Ecto neural progenitor cell (in vitro differentiated cells): ENCODE data around the gene MYLK.

Source experiments
- DNase-seq: peaks from one replicate; pipeline ENCODE4 v3.0.0-alpha.2; 2018; ENCODE audit warnings: low spot score

The MYLK gene

GRCh38 chr3:123641505-123641904, 242.6 kb downstream of the MYLK start:
- no peak for DNase-seq

DNA sequence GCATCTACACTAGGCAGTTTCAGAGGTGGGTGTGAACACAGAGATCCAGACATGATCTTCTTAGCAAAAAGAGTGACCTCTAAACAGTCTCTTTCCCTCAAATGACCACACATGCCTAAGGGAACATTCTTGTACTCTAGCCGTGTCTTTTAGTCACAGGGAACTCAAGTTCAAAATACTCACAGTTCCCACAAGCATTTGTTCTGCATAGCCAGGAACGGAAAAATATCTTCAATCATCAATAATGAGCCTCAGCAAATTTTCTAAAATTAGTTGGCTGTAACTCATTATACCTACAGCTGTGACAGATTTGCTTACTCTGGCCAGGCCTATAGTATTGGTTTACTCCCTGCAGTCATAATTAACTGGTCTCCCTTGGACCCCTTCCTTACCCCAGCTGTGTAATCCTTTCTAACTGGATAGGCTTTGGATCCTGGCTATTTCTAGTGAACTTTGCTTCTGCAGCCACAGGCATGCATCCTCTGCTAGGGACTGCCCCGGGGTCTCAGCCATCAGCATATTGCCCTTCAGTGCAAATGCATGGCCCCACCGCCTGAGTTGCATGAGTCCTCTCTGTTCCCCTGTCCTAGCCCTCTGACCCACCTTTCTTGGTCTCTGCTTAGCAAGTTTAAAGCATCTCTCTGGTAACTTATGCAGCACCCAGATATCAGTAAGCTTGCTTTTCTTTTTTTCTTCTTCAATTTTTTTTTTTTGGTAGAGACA, 243.2 kb downstream of the MYLK start:
- DNase-seq = no peak

GRCh38 chr3:123640311-123640710, 243.8 kb downstream of the MYLK start:
- no peak for DNase-seq

DNA sequence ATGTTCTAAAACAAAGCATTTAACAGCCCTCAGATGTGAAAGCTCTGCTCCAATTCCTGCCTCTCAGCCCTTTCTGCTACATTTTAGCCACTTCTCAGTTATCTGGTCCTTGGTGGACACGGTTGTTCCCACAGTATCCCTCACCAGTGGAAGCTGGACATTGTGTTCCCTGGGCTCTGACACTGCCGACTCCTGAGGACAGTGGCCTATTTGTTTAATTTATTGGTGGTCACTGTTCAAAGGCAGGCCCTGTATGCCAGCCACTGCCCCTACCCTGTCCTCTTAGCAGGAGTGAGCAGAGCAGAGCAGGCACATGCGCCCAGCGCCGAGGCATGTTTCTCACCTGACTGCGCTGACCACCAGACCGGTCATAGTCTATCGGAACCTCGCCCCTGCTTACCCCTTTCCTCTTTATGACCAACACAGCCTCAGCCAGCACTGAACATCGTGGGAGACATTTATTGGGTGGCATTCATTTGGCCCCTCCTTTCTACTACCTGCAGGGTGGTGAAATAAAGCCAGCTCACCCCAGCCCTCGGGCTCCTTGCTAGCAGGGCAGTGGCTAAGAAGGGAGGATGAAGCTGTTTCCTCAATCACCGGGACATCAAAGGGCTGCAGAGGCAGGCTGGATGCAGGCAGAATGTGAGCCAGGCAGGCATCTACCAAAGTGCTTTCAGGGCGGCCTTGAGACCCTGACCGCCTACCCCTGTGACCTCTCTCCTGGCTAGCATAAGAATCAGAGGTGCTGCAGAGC, 245.0 kb downstream of the MYLK start:
- no peak for DNase-seq

- no peak for DNase-seq
These were observed 246.3 kb downstream of the MYLK start for GRCh38 chr3:123637841-123638240.

GRCh38 chr3:123637131-123637530, 247.0 kb downstream of the MYLK start:
- no peak for DNase-seq

DNA sequence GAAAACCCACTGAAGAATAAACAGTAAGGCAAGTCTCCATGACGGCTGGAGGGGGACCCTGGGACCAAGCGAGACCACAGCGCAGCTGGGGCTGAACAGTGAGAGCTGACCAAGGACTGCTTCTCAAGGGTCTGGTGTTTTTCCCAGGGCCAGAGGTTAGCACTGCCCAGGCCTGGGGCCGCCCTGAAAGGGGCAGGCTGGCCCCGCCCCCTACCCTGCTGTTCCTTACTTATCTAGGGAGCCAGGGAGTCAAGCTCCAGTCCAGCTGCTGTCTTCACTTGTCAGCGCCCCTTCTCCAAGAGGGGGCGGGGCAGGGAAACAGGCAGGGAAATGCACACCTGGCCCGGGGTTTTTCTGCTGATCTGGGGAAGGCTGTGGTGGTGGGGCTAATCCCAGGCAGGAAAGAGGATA, 247.7 kb downstream of the MYLK start:
- DNase-seq = peak; percentile 86

GRCh38 chr3:123635717-123636116, 248.4 kb downstream of the MYLK start:
- DNase-seq = no peak

GRCh38 chr3:123635217-123635616, 248.9 kb downstream of the MYLK start:
- no peak for DNase-seq

DNA sequence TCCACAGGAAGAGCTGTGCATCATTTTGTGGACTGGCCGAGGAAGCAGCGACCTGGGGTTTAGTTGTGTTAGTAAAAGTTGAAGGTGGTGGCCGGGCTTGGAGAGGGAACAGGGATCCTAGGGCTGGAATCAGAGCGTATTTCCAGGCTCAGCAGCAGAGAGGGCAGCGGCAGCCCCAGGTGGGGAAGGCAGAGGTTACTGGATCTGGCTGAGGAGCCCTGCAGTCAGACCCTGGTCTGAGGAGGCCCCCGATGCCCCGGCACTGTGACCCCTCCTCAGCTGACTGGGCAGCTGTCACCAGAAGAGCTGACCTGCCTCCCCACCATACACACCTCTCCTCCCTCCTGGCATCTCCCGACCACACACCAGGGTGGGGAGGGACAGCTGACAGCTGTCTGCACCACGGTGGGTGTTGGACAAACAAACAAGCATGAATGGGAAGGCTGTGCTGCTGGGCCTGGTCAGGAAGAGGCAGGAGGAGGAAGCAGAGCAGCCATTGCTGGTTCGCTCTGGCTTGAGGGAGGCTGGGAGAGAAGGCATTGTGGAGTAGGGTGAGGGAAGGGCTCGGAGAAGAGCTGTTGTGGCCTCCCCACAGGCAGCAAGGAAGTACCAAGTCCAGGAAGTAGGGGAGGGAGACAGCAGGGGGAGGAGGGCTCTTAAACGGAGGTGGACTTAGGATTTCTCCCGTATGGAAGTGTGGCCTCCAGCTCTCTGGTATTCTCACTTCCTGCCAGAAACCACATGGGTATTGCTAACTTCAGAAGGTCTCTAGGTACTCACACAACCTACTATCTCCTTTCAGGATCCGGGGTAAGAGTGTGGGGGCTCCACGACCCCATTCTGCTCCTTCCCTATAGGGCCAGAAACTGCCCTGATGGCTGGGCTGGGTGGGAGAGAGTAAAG, 249.7 kb downstream of the MYLK start:
- DNase-seq = no peak

GRCh38 chr3:123633530-123633929, 250.6 kb downstream of the MYLK start:
- DNase-seq = no peak

- no peak for DNase-seq
These were observed 251.9 kb downstream of the MYLK start for GRCh38 chr3:123632161-123632655.

- no peak for DNase-seq
These were observed 254.4 kb downstream of the MYLK start for GRCh38 chr3:123629747-123630047.

GRCh38 chr3:123628996-123629746, 255.0 kb downstream of the MYLK start:
- no peak for DNase-seq

GRCh38 chr3:123627673-123628670, 256.2 kb downstream of the MYLK start:
- DNase-seq = no peak

DNA sequence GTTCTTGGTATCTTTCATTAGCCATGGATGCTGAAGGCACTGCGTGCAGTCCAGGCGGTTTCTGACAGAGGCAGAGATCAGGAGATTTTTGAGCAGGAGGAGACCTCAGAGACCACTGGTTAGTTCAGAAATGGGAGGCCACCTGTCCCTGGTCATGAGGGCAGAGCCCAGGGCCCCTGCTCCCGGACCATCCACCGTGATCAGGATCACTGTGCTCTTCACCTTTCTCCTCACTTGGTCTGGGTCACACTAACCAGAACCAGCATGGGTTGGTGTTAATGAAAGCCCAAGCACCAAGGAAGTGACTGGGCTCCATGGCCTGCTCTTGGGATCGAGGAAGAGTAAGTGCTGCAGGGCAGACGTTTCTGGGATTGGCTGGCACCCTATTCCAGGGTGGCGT, 257.3 kb downstream of the MYLK start:
- DNase-seq = no peak

DNA sequence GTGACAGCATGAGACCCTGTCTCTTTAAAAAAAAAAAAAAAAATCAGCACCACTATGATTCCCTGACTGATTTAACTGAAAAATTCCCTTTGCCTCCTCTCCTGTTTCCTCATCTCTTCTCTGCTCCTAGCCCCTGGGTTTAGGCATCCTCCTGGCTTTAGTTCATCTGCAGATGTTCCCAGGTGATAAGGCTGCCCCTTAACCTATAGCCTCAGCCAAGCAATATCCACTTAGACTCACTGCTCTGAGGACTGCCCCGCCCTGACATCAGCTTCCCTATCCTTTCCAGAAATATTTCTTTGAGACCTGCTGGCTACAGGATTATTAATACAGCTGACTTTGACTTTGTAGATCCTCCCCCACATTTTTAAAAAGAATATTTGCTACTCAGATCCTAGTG, 259.8 kb downstream of the MYLK start:
- no peak for DNase-seq

- DNase-seq = no peak
These were observed 260.7 kb downstream of the MYLK start for GRCh38 chr3:123623346-123623880.

DNA sequence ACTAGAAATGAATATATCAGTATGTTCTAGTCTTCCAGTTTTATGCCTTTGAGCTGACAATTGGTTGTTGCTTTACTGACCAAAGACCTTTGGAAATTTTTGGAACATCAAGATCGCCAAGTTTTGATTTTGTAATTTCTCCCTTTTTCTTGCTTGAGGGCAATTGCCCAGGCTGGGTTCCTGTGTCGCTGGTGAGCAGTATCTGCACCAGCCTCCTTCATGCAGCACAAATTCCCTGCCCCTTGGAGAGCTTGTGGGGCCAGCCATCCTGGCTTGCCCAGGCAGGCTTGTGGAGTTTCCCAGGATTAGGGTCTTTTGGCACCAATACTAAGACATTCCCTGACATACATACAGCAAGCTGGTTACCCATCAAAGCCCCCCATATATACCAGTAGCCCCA, 261.4 kb downstream of the MYLK start:
- DNase-seq = no peak

- no peak for DNase-seq
These were observed 262.3 kb downstream of the MYLK start for GRCh38 chr3:123621850-123622189.
